Mesenchymal stem cell (in vitro differentiated cells and primary cell): ENCODE data around the gene TEX29.

Source experiments
- DNase-seq: peaks from one replicate; pipeline ENCODE4 v3.0.0-alpha.2; 2013
- H2AFZ ChIP-seq: one replicate; pipeline ENCODE4 v1.6.1; 2013; ENCODE audit warnings: low read depth, mild to moderate bottlenecking, control low read depth, inconsistent platforms, low read length, moderate library complexity
- H2AK5ac ChIP-seq: 2 replicates; pipeline ENCODE4 v1.6.1; 2013; ENCODE audit warnings: low read length, moderate library complexity, mild to moderate bottlenecking, inconsistent platforms; ENCODE audit not compliant: severe bottlenecking
- H2BK120ac ChIP-seq: one replicate; pipeline ENCODE4 v1.6.1; 2013; ENCODE audit warnings: low read depth, mild to moderate bottlenecking, inconsistent platforms, low read length, moderate library complexity
- H2BK12ac ChIP-seq, 2 experiments: one replicate each; pipeline ENCODE4 v1.6.1; 2013; ENCODE audit warnings: inconsistent platforms in 2 of 2, low read length in 2 of 2, mild to moderate bottlenecking in 2 of 2, moderate library complexity in 2 of 2, control low read depth in 1 of 2
- H2BK15ac ChIP-seq: one replicate; pipeline ENCODE4 v1.6.1; 2013; ENCODE audit warnings: mild to moderate bottlenecking, low read depth, inconsistent platforms; ENCODE audit not compliant: poor library complexity, severe bottlenecking
- H2BK5ac ChIP-seq: 2 replicates; pipeline ENCODE4 v1.6.1; 2013; ENCODE audit warnings: low read depth, mild to moderate bottlenecking, low read length, control low read depth, inconsistent platforms; ENCODE audit not compliant: poor library complexity, severe bottlenecking
- H3K14ac ChIP-seq, 2 experiments: one replicate each; pipeline ENCODE4 v1.6.1; 2013; ENCODE audit warnings: inconsistent platforms in 2 of 2, low read length in 2 of 2, control low read depth in 1 of 2, mild to moderate bottlenecking in 1 of 2, moderate library complexity in 1 of 2
- H3K18ac ChIP-seq, 2 experiments: one replicate each; pipeline ENCODE4 v1.6.1; 2013; ENCODE audit warnings: inconsistent platforms in 2 of 2, low read length in 2 of 2, control low read depth in 1 of 2, low read depth in 1 of 2, mild to moderate bottlenecking in 1 of 2
- H3K23ac ChIP-seq, 2 experiments: one replicate each; pipeline ENCODE4 v1.6.1; 2013; ENCODE audit warnings: inconsistent platforms in 2 of 2, low read length in 2 of 2, mild to moderate bottlenecking in 2 of 2, moderate library complexity in 2 of 2, control low read depth in 1 of 2
- H3K27ac ChIP-seq: 2 replicates; pipeline ENCODE4 v1.5.1; 2013; ENCODE audit warnings: mild to moderate bottlenecking, moderate library complexity, low read length, control low read depth, inconsistent platforms; ENCODE audit not compliant: poor library complexity, severe bottlenecking
- H3K27me3 ChIP-seq, 2 experiments: 2 replicates each; pipeline versions ENCODE4 v1.6.1 to v1.7.0; 2013; ENCODE audit warnings: low read length in 2 of 2, mild to moderate bottlenecking in 2 of 2, moderate library complexity in 2 of 2, control low read depth in 1 of 2, inconsistent platforms in 1 of 2; ENCODE audit not compliant: control insufficient read depth in 1 of 2, insufficient read depth in 1 of 2
- H3K36me3 ChIP-seq, 2 experiments: 2 replicates each; pipeline versions ENCODE4 v1.6.1 to v1.7.0; 2013; ENCODE audit warnings: low read length in 2 of 2, control low read depth in 1 of 2, inconsistent platforms in 1 of 2, low read depth in 1 of 2, mild to moderate bottlenecking in 1 of 2; ENCODE audit not compliant: insufficient read depth in 2 of 2, control insufficient read depth in 1 of 2
- H3K4ac ChIP-seq, 2 experiments: one replicate each; pipeline ENCODE4 v1.6.1; 2013; ENCODE audit warnings: inconsistent platforms in 2 of 2, low read length in 2 of 2, mild to moderate bottlenecking in 2 of 2, moderate library complexity in 2 of 2, control low read depth in 1 of 2, low read depth in 1 of 2
- H3K4me1 ChIP-seq: 2 replicates; pipeline ENCODE4 v1.6.1; 2013; ENCODE audit warnings: low read depth, low read length, control low read depth; ENCODE audit not compliant: control insufficient read depth, insufficient read depth
- H3K4me2 ChIP-seq: 2 replicates; pipeline ENCODE4 v1.6.1; 2013; ENCODE audit warnings: low read length, mild to moderate bottlenecking, inconsistent platforms; ENCODE audit not compliant: poor library complexity, severe bottlenecking
- H3K4me3 ChIP-seq, 2 experiments: 2 replicates each; pipeline versions ENCODE4 v1.5.1 to v1.7.0; 2013; ENCODE audit warnings: low read length in 2 of 2, mild to moderate bottlenecking in 2 of 2, control low read depth in 1 of 2, low read depth in 1 of 2; ENCODE audit not compliant: insufficient read depth in 1 of 2
- H3K79me1 ChIP-seq: replicated peaks from 2 replicates; pipeline ENCODE4 v1.6.1; 2013; ENCODE audit warnings: mild to moderate bottlenecking, control low read depth, low read length, inconsistent platforms; ENCODE audit not compliant: poor library complexity, severe bottlenecking
- H3K9ac ChIP-seq: 2 replicates; pipeline ENCODE4 v1.7.0; 2013; ENCODE audit warnings: mild to moderate bottlenecking, low read length, moderate library complexity
- H3K9me3 ChIP-seq: 2 replicates; pipeline ENCODE4 v1.7.0; 2013; ENCODE audit warnings: mild to moderate bottlenecking, low read length; ENCODE audit not compliant: control insufficient read depth
- H4K8ac ChIP-seq: one replicate; pipeline ENCODE4 v1.6.1; 2013; ENCODE audit warnings: inconsistent platforms, mild to moderate bottlenecking, low read length, moderate library complexity
- H4K91ac ChIP-seq: one replicate; pipeline ENCODE4 v1.6.1; 2013; ENCODE audit warnings: mild to moderate bottlenecking, low read length, inconsistent platforms
- WGBS: methylation state at CpG from one replicate; pipeline ENCODE4 v1.1.7; 2013; ENCODE audit warnings: mixed read lengths; 5-methylcytosine and 5-hydroxymethylcytosine counted together

Gene TEX29

DNA sequence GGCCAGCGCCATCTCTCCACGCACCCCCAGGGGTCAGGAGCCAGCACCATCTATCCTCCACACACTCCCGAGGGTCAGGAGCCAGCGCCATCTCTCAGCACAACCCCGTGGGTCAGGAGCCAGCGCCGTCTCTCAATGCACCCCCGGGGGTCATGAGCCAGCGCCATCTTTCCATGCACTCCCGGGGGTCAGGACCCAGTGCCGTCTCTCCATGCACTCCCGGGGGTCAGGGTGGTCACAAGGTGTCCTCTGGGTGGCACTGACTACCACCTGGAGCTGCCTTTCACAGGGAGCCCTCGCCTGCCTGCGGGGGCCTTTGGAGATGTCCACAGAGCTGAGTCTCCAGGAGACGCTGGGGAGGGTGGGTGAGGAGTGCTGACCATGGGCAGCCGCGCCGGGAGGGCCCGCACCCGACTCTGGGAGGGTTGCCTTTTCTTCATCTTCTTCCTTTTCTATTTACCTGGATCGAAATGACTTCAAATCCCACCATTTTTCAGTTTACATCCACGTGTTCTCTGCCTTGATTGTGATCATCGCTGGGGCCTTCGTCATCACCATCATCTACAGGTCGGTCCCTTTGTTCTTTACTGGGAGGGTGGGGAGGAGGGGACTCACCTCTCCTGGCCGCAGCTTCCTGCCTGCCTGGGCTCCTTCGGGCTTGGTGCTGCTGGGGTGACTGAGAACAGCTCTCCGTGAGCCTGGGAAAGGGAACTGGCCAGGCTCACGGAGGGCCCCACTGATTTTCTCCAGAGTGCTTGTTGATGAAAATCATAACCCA is 19.1 kb downstream of the TEX29 start:
- Histone ChIP-seq H2BK120ac (no peak overlapping the region), H3K27ac (no peak overlapping the region), H3K36me3 (no peaks in the 10 kb centered on the region), H2BK5ac (no peak overlapping the region), H3K4ac (no peak overlapping the region), H3K4me1 (peaks cover 3% of the 10 kb centered on the region), H4K8ac (no peak overlapping the region), H3K23ac (no peak overlapping the region), H2BK15ac (no peak overlapping the region), H3K27me3 (no peaks in the 10 kb centered on the region), H3K14ac (no peak overlapping the region), H2AK5ac (no peak overlapping the region), H2BK12ac (no peak overlapping the region), H3K4me2 (no peak overlapping the region), H2AFZ (no peak overlapping the region), H3K4me3 (no peak overlapping the region), H3K18ac (no peak overlapping the region), H4K91ac (no peak overlapping the region), H3K79me1 (no peaks in the 10 kb centered on the region), H3K9me3 (no peaks in the 10 kb centered on the region), H3K9ac (no peak overlapping the region)
- 83% methylated on average over 28 of the region's 29 CpGs for WGBS
- DNase-seq, result no peak

- H3K14ac ChIP-seq, result no peak overlapping the region
Observed at GRCh38 chr13:111341886-111342285, 21.4 kb downstream of the TEX29 start.

GRCh38 chr13:111342721-111343120 is 22.3 kb downstream of the TEX29 start:
- 94% methylated on average over 9 of the region's 9 CpGs for WGBS
- no peak overlapping the region for H3K18ac ChIP-seq
- no peak for DNase-seq
- H3K4ac ChIP-seq, result no peak overlapping the region
- no peak overlapping the region for H2BK12ac ChIP-seq
- H3K9me3 ChIP-seq, result no peaks in the 10 kb centered on the region
- H3K4me3 ChIP-seq, result no peak overlapping the region
- no peaks in the 10 kb centered on the region for H3K27me3 ChIP-seq
- no peak overlapping the region for H2BK15ac ChIP-seq
- H4K91ac ChIP-seq, result no peak overlapping the region
- no peak overlapping the region for H3K23ac ChIP-seq
- no peak overlapping the region for H3K4me2 ChIP-seq
- no peak overlapping the region for H3K9ac ChIP-seq
- no peak overlapping the region for H3K14ac ChIP-seq
- peaks cover 2% of the 10 kb centered on the region for H3K4me1 ChIP-seq
- no peak overlapping the region for H2BK120ac ChIP-seq
- peaks cover 0 to 4% of the 10 kb centered on the region in 2 experiments for H3K36me3 ChIP-seq
- H2AFZ ChIP-seq, result no peak overlapping the region
- no peak overlapping the region for H2AK5ac ChIP-seq
- H3K27ac ChIP-seq, result no peak overlapping the region
- H3K79me1 ChIP-seq, result no peaks in the 10 kb centered on the region
- H4K8ac ChIP-seq, result no peak overlapping the region
- H2BK5ac ChIP-seq, result no peak overlapping the region

More at GRCh38 chr13:111341886-111342285, 21.4 kb downstream of the TEX29 start:
- no peak overlapping the region for H3K18ac ChIP-seq
- no peaks in the 10 kb centered on the region for H3K9me3 ChIP-seq
- no peak overlapping the region for H3K23ac ChIP-seq
- no peak overlapping the region for H3K4ac ChIP-seq
- H2BK12ac ChIP-seq, result no peak overlapping the region
- H3K79me1 ChIP-seq, result no peaks in the 10 kb centered on the region
- no peak overlapping the region for H2BK5ac ChIP-seq
- H2BK15ac ChIP-seq, result no peak overlapping the region
- peaks cover 0 to 4% of the 10 kb centered on the region in 2 experiments for H3K36me3 ChIP-seq
- peaks cover 3% of the 10 kb centered on the region for H3K4me1 ChIP-seq
- no peak overlapping the region for H3K4me2 ChIP-seq
- H3K4me3 ChIP-seq, result no peak overlapping the region
- DNase-seq, result no peak
- no peak overlapping the region for H4K91ac ChIP-seq
- no peak overlapping the region for H3K9ac ChIP-seq
- H4K8ac ChIP-seq, result no peak overlapping the region
- no peak overlapping the region for H2AK5ac ChIP-seq
- H3K27me3 ChIP-seq, result no peaks in the 10 kb centered on the region
- H2AFZ ChIP-seq, result no peak overlapping the region
- 89% methylated on average over 3 of the region's 5 CpGs for WGBS
- no peak overlapping the region for H2BK120ac ChIP-seq
- no peak overlapping the region for H3K27ac ChIP-seq

DNA sequence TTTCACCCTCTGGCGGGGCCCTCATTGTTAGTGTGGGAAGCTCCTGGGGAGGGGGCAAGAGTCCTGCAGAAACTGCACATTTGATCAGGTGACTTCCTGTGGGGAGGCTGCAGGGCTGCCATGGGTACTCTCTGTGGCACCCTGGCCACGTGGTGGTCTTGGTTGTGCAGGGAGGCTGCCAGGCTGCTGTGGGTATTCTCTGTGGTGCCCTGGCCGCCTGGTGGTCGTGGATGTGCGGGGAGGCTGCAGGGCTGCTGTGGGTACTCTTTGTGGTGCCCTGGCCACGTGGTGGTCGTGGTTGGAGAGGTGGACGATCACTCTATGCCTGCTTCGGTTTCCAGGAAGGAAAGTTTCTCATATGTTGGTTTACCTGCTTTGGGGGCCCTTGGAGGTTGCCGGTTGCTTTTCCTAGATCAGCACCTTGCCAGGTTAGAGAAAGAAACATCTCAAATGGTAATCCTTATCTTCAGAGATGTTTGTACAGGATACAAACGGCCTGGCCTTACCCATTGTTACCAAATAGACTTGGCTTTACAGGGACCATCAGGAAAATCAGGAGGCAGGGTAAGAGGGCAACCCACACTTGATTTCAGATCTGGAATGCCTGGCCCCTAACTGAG is 22.9 kb downstream of the TEX29 start:
- Histone ChIP-seq H2AFZ (no peak overlapping the region), H3K14ac (no peak overlapping the region), H4K91ac (no peak overlapping the region), H2BK12ac (no peak overlapping the region), H2AK5ac (no peak overlapping the region), H3K9me3 (no peaks in the 10 kb centered on the region), H3K27me3 (no peaks in the 10 kb centered on the region), H3K23ac (no peak overlapping the region), H3K9ac (no peak overlapping the region), H3K79me1 (no peaks in the 10 kb centered on the region), H3K4me1 (peaks cover 2% of the 10 kb centered on the region), H2BK120ac (no peak overlapping the region), H3K27ac (no peak overlapping the region), H3K4me3 (no peak overlapping the region), H4K8ac (no peak overlapping the region), H3K4me2 (no peak overlapping the region), H3K18ac (no peak overlapping the region), H2BK15ac (no peak overlapping the region), H3K36me3 (peaks cover 0 to 4% of the 10 kb centered on the region in 2 experiments), H2BK5ac (no peak overlapping the region), H3K4ac (no peak overlapping the region)
- no peak for DNase-seq
- WGBS, result 72% methylated on average over 10 of the region's 11 CpGs
